ENCODE measurements around the gene GPR142.
A peak's percentile ranks its signal among the peaks of the same experiment; 100 is the strongest.

DNA sequence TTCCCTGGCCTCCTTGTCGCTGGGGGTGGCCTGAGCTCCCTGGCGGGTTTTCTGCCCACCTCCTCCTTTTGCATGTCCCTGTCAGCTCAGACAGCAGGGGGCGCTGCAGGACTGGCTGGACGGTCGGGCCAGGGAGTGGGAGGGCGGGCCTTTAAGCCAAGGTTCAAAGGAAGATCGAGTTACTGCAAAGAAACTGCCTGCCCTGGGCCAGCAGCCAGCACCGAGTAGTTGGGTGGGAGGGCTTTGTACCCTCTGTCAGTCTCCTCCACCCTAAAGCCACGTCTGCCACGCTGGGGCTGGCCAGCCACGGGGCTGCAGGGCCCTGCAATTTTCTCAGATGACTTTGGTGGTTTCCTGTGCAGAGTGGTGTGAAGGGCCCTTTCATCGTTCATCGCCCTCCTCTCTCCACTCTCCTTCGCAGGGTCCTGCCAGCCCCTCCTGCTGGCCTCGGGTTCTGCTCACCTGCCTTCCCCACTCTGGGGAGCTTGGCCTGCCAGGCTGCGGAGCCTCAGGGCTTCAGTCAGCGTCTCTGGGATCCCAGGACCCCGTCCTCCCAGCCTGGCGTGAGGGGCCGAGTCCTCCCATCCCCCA is 12.3 kb downstream of the GPR142 start:
- TF ChIP-seq CTCF (conservative IDR thresholded peaks at IDR 0.05 in 1 of 2, IDR thresholded peaks at IDR 0.05 in 1 of 2; ENCODE audit: extremely low read depth in 1 of 2, insufficient read depth in 1 of 2, low read depth in 1 of 2, low read length in 2 of 2): peak; percentile 56 to 93
- no peak for TF ChIP-seq EZH2 (IDR thresholded peaks at IDR 0.05; ENCODE audit: borderline replicate concordance, low read length)
